ENCODE results near the gene MEF2A.

MEF2A gene

GRCh38 chr15:99550077-99550476 is 15.7 kb upstream of the MEF2A start:
- ChIA-PET POLR2A (interaction anchor here (1.4 kb wide), 1 partner anchor 16 kb away, joined by 7 read pairs; the partner anchor contains the start of gene MEF2A), CTCF (interaction anchor here (3.2 kb wide), 1 partner anchor 154 kb away, joined by 12 read pairs; no protein-coding TSS in a partner anchor)
- Histone ChIP-seq H3K27ac (ENCODE audit: extremely low read depth, low read depth, low read length) (no peak overlapping the region), H3K4me3 (ENCODE audit: low read depth, low read length) (no peak overlapping the region), H3K36me3 (ENCODE audit: control insufficient read depth in 2 of 2, insufficient read depth in 1 of 2, low read length in 2 of 2) (no peaks in the 10 kb centered on the region), H3K4me1 (ENCODE audit: control insufficient read depth, insufficient read depth, low read length) (no peaks in the 10 kb centered on the region), H3K9me3 (ENCODE audit: control insufficient read depth, insufficient read depth, low read depth, low read length) (no peaks in the 10 kb centered on the region)
- TF ChIP-seq ZNF19 (tag by site-specific recombination; IDR thresholded peaks at IDR 0.05; ENCODE audit: low read depth) (no peak), ZNF416 (tag by site-specific recombination; IDR thresholded peaks at IDR 0.05) (no peak), ZBTB44 (tag by site-specific recombination; IDR thresholded peaks at IDR 0.05) (no peak), WT1 (tag by site-specific recombination; IDR thresholded peaks at IDR 0.05) (no peak), ZNF626 (tag by site-specific recombination; IDR thresholded peaks at IDR 0.05) (no peak), ZNF248 (tag by site-specific recombination; IDR thresholded peaks at IDR 0.05) (no peak), ZNF645 (tag by site-specific recombination; IDR thresholded peaks at IDR 0.05) (no peak), ZNF791 (tag by site-specific recombination; IDR thresholded peaks at IDR 0.05) (no peak), ZIC2 (tag by site-specific recombination; IDR thresholded peaks at IDR 0.05) (no peak), ZNF223 (tag by site-specific recombination; IDR thresholded peaks at IDR 0.05) (no peak), ZNF449 (tag by site-specific recombination; IDR thresholded peaks at IDR 0.05) (no peak), ZNF211 (tag by site-specific recombination; IDR thresholded peaks at IDR 0.05; ENCODE audit: low read depth) (no peak), ZNF155 (tag by site-specific recombination; IDR thresholded peaks at IDR 0.05) (no peak), ZNF184 (tag by site-specific recombination; IDR thresholded peaks at IDR 0.05) (no peak), SCRT2 (tag by site-specific recombination; IDR thresholded peaks at IDR 0.05) (no peak), ZNF18 (tag by site-specific recombination; IDR thresholded peaks at IDR 0.05) (no peak), ZNF530 (tag by site-specific recombination; IDR thresholded peaks at IDR 0.05; ENCODE audit: low read depth) (no peak), ZNF473 (tag by site-specific recombination; IDR thresholded peaks at IDR 0.05) (no peak)

- Histone ChIP-seq H3K4me1 (ENCODE audit: control insufficient read depth, insufficient read depth, low read length) (no peaks in the 10 kb centered on the region), H3K9me3 (ENCODE audit: control insufficient read depth, insufficient read depth, low read depth, low read length) (no peaks in the 10 kb centered on the region), H3K4me3 (ENCODE audit: low read depth, low read length) (no peak overlapping the region), H3K27ac (ENCODE audit: extremely low read depth, low read depth, low read length) (no peak overlapping the region), H3K36me3 (ENCODE audit: control insufficient read depth in 2 of 2, insufficient read depth in 1 of 2, low read length in 2 of 2) (no peaks in the 10 kb centered on the region)
- ChIA-PET POLR2A (no interaction called here), CTCF (interaction anchor here (0.7 to 3.2 kb wide), 3 partner anchors 118 to 204 kb away, joined by 3 to 12 read pairs (median 3); no protein-coding TSS in a partner anchor)
- TF ChIP-seq HIC1 (tag by site-specific recombination; IDR thresholded peaks at IDR 0.05), result no peak
- TF ChIP-seq PRDM1 (tag by site-specific recombination; IDR thresholded peaks at IDR 0.05), result no peak
- no peak for TF ChIP-seq ZNF202 (tag by site-specific recombination; IDR thresholded peaks at IDR 0.05; ENCODE audit: borderline replicate concordance)
- no peak for TF ChIP-seq ZNF792 (tag by site-specific recombination; IDR thresholded peaks at IDR 0.05)
- TF ChIP-seq ZBTB8A (tag by site-specific recombination; IDR thresholded peaks at IDR 0.05), result no peak
- no peak for TF ChIP-seq ZNF549 (tag by site-specific recombination; IDR thresholded peaks at IDR 0.05)
- no peak for TF ChIP-seq IKZF3 (tag by site-specific recombination; IDR thresholded peaks at IDR 0.05)
- no peak for TF ChIP-seq ZNF394 (tag by site-specific recombination; IDR thresholded peaks at IDR 0.05; ENCODE audit: borderline replicate concordance)
- TF ChIP-seq SCRT2 (tag by site-specific recombination; IDR thresholded peaks at IDR 0.05), result no peak
Measured at GRCh38 chr15:99552111-99552510, 13.7 kb upstream of the MEF2A start.

Measured in HEK293 (cell line).